Adrenal gland (tissue), 5 donors: ENCODE measurements around the gene CTNNBIP1.

Source experiments
- POLR2A ChIP-seq, 2 donors: fragments of 450-650 bp; IDR thresholded peaks; one replicate each; pipeline ENCODE4 v1.6.1; 2017; ENCODE audit warnings: antibody characterized with exemption in 2 of 2, mild to moderate bottlenecking in 2 of 2, moderate library complexity in 1 of 2
- TF ChIP-seq, protein P1 (sequence below), 6 experiments: fragments of 450-650 bp in 4 of 6; fragments of 200-600 bp in 2 of 6; sonication (generic) in 1 of 6; IDR thresholded peaks; 1 replicate in 5 of 6; 2 replicates in 1 of 6; pipeline versions ENCODE4 v1.5.1 to v1.8.0; 2016 to 2021; ENCODE audit warnings: antibody characterized with exemption in 6 of 6, mild to moderate bottlenecking in 2 of 6, moderate library complexity in 1 of 6
- donor health status: DM: no; HTN: no; CAD: no.

GRCh38 chr1:9852410-9853248, 57.4 kb downstream of the CTNNBIP1 start:
- TF ChIP-seq, protein P1, sequence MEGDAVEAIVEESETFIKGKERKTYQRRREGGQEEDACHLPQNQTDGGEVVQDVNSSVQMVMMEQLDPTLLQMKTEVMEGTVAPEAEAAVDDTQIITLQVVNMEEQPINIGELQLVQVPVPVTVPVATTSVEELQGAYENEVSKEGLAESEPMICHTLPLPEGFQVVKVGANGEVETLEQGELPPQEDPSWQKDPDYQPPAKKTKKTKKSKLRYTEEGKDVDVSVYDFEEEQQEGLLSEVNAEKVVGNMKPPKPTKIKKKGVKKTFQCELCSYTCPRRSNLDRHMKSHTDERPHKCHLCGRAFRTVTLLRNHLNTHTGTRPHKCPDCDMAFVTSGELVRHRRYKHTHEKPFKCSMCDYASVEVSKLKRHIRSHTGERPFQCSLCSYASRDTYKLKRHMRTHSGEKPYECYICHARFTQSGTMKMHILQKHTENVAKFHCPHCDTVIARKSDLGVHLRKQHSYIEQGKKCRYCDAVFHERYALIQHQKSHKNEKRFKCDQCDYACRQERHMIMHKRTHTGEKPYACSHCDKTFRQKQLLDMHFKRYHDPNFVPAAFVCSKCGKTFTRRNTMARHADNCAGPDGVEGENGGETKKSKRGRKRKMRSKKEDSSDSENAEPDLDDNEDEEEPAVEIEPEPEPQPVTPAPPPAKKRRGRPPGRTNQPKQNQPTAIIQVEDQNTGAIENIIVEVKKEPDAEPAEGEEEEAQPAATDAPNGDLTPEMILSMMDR (IDR thresholded peaks at IDR 0.05): no peak
- no peak for TF ChIP-seq POLR2A (IDR thresholded peaks at IDR 0.05)
